GM12865 (cell line): Measurements from ENCODE around the gene RIBC2.
"Not testable (repeated sequence)": the region's sequence is repeated elsewhere in the genome, so short reads cannot be mapped to it uniquely, and the experiment has no call there.

ENCODE experiments used
- DNase-seq: peaks from one replicate; pipeline ENCODE4 v3.0.0; 2010; ENCODE audit warnings: low read depth
- H3K4me3 ChIP-seq: 2 replicates; pipeline ENCODE4 v1.5.1; 2011; ENCODE audit warnings: mild to moderate bottlenecking, low read depth, low read length, control low read depth
- TF ChIP-seq, protein P1 (sequence below): IDR thresholded peaks from 2 replicates; pipeline ENCODE4 v1.5.1; 2011; ENCODE audit warnings: low read length, control low read depth, low read depth, inconsistent platforms; ENCODE audit not compliant: insufficient read depth; ENCODE audit errors: missing control alignments

RIBC2 gene

DNA sequence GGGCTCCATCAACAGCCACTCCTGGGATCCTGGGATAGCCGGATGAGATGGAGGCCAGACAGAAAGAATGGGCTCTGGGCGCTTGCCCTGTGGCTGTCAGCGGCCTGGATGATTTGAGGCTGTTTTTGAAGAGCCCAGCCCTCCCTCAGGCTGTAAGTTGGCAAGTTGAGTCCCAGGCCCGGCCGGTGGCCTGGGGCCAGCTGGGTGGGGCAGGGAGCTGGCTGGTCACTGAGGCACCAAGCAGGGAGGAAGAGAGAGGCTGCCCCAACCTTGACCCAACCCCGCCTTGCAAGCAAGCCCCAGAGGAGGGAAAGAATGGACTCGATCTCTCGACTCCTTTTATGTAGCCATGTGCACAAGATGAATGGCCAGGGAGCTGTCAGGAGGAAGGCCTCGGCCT is 34.9 kb downstream of the RIBC2 start:
- no peak for DNase-seq
- no peak overlapping the region for H3K4me3 ChIP-seq
- TF ChIP-seq, protein P1, sequence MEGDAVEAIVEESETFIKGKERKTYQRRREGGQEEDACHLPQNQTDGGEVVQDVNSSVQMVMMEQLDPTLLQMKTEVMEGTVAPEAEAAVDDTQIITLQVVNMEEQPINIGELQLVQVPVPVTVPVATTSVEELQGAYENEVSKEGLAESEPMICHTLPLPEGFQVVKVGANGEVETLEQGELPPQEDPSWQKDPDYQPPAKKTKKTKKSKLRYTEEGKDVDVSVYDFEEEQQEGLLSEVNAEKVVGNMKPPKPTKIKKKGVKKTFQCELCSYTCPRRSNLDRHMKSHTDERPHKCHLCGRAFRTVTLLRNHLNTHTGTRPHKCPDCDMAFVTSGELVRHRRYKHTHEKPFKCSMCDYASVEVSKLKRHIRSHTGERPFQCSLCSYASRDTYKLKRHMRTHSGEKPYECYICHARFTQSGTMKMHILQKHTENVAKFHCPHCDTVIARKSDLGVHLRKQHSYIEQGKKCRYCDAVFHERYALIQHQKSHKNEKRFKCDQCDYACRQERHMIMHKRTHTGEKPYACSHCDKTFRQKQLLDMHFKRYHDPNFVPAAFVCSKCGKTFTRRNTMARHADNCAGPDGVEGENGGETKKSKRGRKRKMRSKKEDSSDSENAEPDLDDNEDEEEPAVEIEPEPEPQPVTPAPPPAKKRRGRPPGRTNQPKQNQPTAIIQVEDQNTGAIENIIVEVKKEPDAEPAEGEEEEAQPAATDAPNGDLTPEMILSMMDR: no peak

DNA sequence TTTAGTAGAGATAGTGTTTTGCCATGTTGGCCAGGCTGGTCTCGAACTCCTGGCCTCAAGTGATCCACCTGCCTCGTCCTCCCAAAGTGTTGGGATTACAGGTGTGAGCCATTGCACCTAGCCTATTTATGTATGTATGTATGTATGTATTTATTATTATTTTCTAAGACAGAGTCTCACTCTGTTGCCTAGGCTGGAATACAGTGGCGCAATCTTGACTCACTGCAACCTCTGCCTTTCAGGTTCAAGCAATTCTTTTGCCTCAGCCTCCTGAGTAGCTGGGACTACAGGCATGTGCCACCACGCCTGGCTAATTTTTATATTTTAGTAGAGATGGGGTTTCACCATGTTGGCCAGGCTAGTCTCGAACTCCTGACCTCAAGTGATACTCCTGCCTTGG is 35.9 kb downstream of the RIBC2 start:
- not testable (repeated sequence) for DNase-seq, H3K4me3 ChIP-seq

DNA sequence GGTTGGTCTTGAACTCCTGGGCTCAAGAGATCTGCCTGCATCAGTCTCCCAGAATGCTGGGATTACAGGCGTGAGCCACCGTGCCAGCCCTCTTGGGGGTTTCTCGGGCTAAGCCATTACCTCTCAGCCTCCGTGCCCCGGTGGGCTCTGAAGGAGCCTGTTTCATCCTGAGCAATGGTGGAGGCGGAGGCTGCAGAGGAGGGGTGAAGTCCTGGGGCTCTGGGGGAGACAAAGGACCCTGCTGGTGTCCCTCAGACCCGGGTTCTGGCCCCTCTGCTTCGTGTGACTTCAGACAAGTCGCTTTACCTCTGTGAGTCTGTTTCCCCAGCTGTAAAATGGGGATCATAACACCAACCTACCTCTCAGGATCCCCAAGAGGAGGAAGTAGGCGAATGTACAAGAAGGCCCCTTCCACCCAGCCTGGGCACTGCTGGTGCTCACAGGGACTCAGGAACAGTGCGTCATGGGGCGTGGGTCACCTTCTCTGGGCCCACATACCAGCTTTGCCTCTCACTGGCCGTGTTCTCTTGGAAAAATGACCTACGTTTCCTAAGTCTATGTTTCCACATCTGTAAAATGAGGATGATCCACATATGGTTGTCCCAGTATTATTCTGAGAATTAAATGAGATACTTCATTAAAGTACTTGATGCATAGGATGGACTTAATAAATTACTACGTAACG is 36.8 kb downstream of the RIBC2 start:
- no peak for DNase-seq
- no peak overlapping the region for H3K4me3 ChIP-seq
- TF ChIP-seq, protein P1: no peak

DNA sequence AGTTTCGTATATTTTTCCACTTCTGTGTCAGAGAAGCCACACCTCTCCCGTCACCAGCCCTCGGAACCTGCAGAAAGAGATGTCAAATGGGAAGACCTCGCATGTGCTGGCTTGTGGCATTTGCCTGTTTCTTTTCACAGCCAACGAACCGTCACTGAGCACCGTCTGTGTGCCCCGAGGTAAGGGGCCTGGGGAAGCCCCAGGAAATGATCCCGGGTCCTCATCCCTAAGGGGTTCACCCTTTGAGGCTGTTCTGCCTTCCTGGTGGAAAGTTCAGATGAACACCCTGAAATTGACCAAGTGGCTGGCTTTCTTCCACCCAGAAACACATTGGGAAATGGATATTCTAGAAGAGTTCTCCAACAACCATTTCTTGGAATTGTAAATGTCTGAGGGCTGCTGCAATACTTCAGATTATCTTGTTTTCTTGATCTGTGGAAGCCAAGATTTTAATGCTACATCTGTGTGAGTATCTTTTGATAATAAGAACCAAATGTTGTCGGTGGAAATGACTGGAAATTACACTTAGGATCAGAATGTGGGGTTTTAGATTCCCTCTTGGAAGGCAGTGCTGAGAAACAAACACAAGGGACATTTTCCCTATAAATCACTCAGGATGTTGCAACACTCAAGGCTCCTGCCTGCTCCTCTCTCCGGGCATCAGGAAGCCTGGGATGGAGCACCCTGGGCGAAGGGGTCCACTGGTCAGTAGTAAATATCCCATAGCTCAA is 37.6 kb downstream of the RIBC2 start:
- H3K4me3 ChIP-seq: no peak overlapping the region
- no peak for DNase-seq
- TF ChIP-seq, protein P1: no peak

DNA sequence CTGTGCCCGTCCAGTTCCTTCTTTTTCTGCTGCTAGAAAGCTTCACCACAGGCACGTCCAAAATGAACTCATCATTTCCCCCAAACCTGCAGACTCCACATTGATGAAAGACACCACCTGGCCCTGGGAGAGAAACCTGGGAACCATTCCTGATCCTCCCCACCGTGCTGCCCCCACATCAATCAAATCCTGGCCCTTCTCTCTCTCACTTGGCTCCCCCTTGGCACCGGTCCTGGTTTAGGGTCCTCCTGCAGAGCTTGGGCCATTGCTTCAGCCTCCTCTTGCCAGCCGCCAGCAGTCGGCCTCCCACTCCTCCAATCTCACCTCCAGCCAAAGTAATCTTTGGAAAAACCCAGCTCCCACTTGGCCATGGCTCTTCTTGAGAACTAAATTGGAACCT is 38.5 kb downstream of the RIBC2 start:
- no peak overlapping the region for H3K4me3 ChIP-seq
- no peak for DNase-seq
- TF ChIP-seq, protein P1: no peak

DNA sequence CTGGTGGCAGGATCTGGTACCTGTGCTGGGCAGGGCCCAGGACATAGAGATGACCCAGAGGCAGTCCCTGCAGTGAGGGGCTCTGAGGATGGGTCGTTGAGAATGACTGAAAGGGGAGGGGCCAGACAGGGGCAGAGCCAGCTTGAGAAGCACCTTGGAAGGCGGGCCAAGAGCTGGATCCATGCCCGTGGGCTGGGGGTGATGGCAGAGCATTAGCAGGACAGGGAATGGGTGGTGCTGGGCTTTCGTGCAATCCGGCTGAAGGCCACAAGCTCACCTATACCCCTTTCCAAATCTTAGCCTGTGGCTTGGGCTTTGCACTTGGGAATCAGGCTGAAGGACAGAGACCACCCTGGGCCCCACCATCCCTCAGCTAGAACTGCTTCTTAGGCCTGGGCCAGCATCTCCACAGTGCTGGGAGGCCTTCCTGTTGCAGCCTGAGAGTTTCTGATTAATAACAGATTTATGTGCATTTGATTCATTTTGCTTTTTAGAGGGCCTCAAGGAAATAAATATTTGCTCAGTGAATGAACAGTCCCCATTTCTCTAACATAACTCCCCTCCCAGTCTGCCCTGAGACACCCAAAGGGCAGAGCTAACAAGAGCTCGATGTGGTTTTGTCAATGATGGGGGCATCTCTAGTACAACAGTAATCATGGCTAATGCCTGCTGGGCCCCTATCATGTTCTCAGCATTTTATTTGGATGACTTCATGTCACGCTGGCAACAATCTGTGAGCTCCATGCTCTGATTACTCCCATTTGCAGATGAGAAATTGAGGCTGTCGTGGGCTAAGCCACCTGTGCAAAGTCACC is 39.3 kb downstream of the RIBC2 start:
- H3K4me3 ChIP-seq: no peak overlapping the region
- TF ChIP-seq, protein P1: no peak
- no peak for DNase-seq

DNA sequence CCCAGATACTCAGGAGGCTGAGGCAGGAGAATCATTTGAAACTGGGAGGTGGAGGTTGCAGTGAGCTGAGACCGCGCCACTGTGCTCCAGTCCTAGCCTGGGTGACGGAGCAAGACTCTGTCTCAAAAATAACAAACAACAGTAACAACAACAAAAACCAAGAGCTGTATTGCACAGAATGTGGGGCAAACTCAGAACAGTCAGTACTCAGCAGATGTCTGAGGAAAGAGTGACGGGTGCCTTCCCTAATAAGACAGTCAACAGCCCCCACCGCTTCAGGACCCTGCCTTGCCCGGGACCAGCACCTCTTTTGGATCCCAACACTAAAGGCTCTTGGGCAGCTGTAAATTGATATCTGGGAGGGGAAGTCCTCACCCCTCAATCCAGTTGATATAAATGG is 40.3 kb downstream of the RIBC2 start:
- TF ChIP-seq, protein P1: no peak
- no peak overlapping the region for H3K4me3 ChIP-seq
- no peak for DNase-seq
